Measurements from ENCODE around the gene TECTB. TPM values are rescaled to one million over a fixed set of nuclear protein-coding genes. Genes with fewer than 3 reads are reported as not detected.

Gene TECTB
- total RNA-seq, 3 donors from 2014 or later, result not detected

GRCh38 chr10:112260831-112261230, 22.4 kb upstream of the TECTB start:
- Histone ChIP-seq H3K36me3 (ENCODE audit: low read depth) (no peaks in the 10 kb centered on the region), H3K9me3 (no peaks in the 10 kb centered on the region), H3K4me1 (ENCODE audit: low read depth) (no peaks in the 10 kb centered on the region), H3K4me3 (no peak overlapping the region)
- DNase-seq (no peak), ATAC-seq (no peak)
- TF ChIP-seq CTCF (IDR thresholded peaks at IDR 0.05), result no peak
- intact Hi-C loops (cut with DNase I, micrococcal nuclease), result no loop called here

- TF ChIP-seq CTCF (IDR thresholded peaks at IDR 0.05), result no peak
- no peaks in the 10 kb centered on the region for H3K36me3 ChIP-seq (ENCODE audit: low read depth)
- intact Hi-C loops (cut with DNase I, micrococcal nuclease), result no loop called here
- no peaks in the 10 kb centered on the region for H3K4me1 ChIP-seq (ENCODE audit: low read depth)
- H3K4me3 ChIP-seq, result no peak overlapping the region
- DNase-seq (no peak), ATAC-seq (no peak)
- no peaks in the 10 kb centered on the region for H3K9me3 ChIP-seq
Observed at GRCh38 chr10:112261281-112261822, 21.8 kb upstream of the TECTB start.

DNA sequence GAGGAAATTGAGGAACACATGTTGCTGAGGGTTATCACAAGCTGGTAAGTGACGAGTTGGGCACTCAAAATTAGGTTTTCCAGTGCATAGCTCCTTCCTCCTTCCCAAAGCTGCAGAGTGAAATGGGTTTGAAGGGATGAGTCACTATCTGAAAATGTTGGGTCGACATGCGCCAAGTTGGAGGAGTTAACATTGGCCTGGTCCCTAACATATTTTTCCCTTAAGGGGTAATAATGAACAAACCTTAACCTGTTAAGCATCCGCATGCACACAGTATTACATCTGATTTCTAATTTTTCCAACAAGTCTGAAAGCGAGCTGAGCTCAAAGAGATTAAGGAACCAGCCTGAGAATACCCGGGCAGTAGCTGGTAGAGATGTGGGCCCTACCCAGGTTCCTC, 20.7 kb upstream of the TECTB start:
- no peaks in the 10 kb centered on the region for H3K36me3 ChIP-seq (ENCODE audit: low read depth)
- ATAC-seq, result no peak
- intact Hi-C loops (cut with DNase I, micrococcal nuclease), result no loop called here

DNA sequence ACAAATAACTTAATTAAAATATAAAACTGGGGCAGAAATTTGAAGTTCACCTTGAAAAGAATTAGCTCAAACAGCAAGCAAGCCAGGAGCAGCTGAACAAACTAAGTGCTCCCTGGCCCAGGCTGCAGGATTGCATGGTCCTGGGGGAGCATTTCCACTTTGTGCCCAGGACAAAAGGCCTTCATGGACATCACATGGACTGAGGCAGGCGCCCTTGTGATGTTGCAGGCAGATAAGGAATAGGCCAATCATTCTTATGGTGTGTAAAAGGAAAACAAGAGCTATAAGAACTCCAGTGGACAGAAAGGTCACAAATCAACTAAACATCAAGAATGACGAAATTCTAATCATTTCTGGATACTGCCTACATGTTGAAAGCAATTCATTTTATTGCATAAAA, 17.5 kb upstream of the TECTB start:
- intact Hi-C loops (cut with DNase I, micrococcal nuclease), result no loop called here
- no peak for TF ChIP-seq CTCF (IDR thresholded peaks at IDR 0.05)
- ATAC-seq (no peak), DNase-seq (no peak)
- Histone ChIP-seq H3K36me3 (ENCODE audit: low read depth) (no peaks in the 10 kb centered on the region), H3K4me3 (no peak overlapping the region), H3K4me1 (ENCODE audit: low read depth) (no peaks in the 10 kb centered on the region), H3K9me3 (no peaks in the 10 kb centered on the region)

More for the DNA sequence above, 20.7 kb upstream of the TECTB start:
- H3K4me1 ChIP-seq (ENCODE audit: low read depth), result no peaks in the 10 kb centered on the region
- H3K4me3 ChIP-seq, result no peak overlapping the region
- DNase-seq, result no peak
- H3K9me3 ChIP-seq, result no peaks in the 10 kb centered on the region
- no peak for TF ChIP-seq CTCF (IDR thresholded peaks at IDR 0.05)

DNA sequence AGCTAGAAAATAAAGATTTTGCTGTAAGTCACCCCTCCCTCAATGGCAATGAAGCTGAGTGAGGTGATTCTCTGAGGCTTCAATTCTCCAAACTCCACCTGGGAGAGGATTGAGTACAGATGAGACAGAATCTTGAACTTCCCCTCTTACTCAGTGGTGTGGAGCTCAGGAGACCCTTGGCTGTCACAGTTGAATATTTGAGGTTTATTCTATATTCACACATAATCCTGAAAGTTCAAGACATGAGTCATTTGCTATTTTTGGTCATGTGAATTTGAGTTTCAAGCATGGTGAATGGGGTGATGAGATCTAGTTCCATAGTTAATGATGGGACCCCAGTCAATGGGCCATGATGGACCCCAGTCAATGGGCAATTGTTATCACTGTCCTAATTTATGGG, 13.9 kb upstream of the TECTB start:
- H3K4me3 ChIP-seq, result no peak overlapping the region
- ATAC-seq, result no peak
- intact Hi-C loops (cut with DNase I, micrococcal nuclease), result no loop called here
- H3K4me1 ChIP-seq (ENCODE audit: low read depth), result no peaks in the 10 kb centered on the region
- DNase-seq, result no peak
- H3K9me3 ChIP-seq, result no peaks in the 10 kb centered on the region
- H3K36me3 ChIP-seq (ENCODE audit: low read depth), result no peaks in the 10 kb centered on the region
- TF ChIP-seq CTCF (IDR thresholded peaks at IDR 0.05), result no peak

DNA sequence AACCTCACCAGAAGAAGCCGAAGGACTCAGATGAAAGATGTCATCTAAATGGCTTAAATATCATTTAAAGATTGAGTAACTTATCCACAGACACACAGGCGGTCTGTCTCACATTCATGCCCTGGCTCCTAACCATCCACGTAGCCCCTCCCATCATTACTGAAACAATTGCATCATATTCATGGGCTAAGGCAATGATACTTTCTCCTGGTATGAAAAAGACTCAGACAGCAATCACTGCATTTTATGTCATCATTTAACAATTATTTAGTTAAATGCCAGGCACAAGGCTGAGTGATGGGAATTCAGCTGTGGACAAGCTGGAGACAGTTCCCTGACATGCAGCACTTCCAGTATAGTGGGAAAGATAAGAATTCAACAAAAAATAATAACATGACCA, 11.2 kb upstream of the TECTB start:
- Histone ChIP-seq H3K4me1 (ENCODE audit: low read depth) (no peaks in the 10 kb centered on the region), H3K4me3 (no peak overlapping the region), H3K36me3 (ENCODE audit: low read depth) (no peaks in the 10 kb centered on the region), H3K9me3 (no peaks in the 10 kb centered on the region)
- DNase-seq (no peak), ATAC-seq (no peak)
- no peak for TF ChIP-seq CTCF (IDR thresholded peaks at IDR 0.05)
- intact Hi-C loops (cut with DNase I, micrococcal nuclease), result no loop called here

All from mucosa of descending colon (tissue), 3 donors.